NT2/D1 (cell line): ENCODE data around the gene RRAGB.

ENCODE experiments used
- YY1 ChIP-seq: IDR thresholded peaks from 2 replicates; pipeline ENCODE4 v1.6.1; 2011; ENCODE audit not compliant: insufficient read length, insufficient read depth
- ZNF274 ChIP-seq: IDR thresholded peaks from 2 replicates; pipeline ENCODE4 v1.6.1; 2011; ENCODE audit warnings: mild to moderate bottlenecking, low read depth, low read length

DNA sequence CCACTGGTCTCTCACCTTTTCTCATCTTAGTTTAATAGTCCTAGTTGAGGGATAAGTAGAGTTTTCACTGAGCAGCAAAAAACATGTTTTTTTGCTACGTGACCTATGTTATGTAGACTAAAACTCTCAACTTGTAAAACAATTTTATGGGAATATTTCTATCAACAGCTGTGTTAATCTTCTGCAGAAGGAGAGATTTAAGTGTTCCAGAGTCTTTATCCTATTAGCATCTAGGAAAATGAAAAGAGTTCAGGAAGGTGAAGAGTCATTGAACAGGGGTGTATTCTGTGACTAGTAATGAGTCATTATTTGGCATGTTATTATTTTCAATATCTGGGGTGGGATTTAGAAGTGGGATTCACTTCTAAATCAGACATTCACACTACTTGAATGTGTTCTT is 41.9 kb downstream of the RRAGB start:
- TF ChIP-seq ZNF274 (no peak), YY1 (no peak)
